Nephron (organoid): ENCODE results near the gene KLHL11.

Source experiments
- H3K27ac Mint-ChIP-seq, 3 experiments: 2 replicates each; pipeline ENCODE4 v1.8.0; 2020; ENCODE audit warnings: mixed read lengths in 3 of 3, mild to moderate bottlenecking in 2 of 3, moderate library complexity in 1 of 3
- H3K27me3 Mint-ChIP-seq: 2 replicates; pipeline ENCODE4 v1.8.0; 2021; ENCODE audit warnings: low read depth, mild to moderate bottlenecking, moderate library complexity, mixed read lengths
- H3K36me3 Mint-ChIP-seq: 2 replicates; pipeline ENCODE4 v1.8.0; 2020; ENCODE audit warnings: low read depth, mixed read lengths
- H3K4me1 Mint-ChIP-seq: 2 replicates; pipeline ENCODE4 v1.8.0; 2020; ENCODE audit warnings: mixed read lengths
- H3K4me3 Mint-ChIP-seq, 3 experiments: 2 replicates each; pipeline ENCODE4 v1.8.0; 2020; ENCODE audit warnings: mild to moderate bottlenecking in 3 of 3, mixed read lengths in 3 of 3, moderate library complexity in 2 of 3
- H3K9me3 Mint-ChIP-seq: 2 replicates; pipeline ENCODE4 v1.8.0; 2020; ENCODE audit warnings: mixed read lengths
- TF ChIP-seq, protein P1 (sequence below), 3 experiments: fragments of 200-600 bp; sonication (generic); IDR thresholded peaks; one replicate each; pipeline ENCODE4 v1.5.0; 2021; ENCODE audit warnings: antibody characterized with exemption in 3 of 3; ENCODE audit not compliant: unreplicated experiment in 3 of 3

KLHL11 gene, protein sequence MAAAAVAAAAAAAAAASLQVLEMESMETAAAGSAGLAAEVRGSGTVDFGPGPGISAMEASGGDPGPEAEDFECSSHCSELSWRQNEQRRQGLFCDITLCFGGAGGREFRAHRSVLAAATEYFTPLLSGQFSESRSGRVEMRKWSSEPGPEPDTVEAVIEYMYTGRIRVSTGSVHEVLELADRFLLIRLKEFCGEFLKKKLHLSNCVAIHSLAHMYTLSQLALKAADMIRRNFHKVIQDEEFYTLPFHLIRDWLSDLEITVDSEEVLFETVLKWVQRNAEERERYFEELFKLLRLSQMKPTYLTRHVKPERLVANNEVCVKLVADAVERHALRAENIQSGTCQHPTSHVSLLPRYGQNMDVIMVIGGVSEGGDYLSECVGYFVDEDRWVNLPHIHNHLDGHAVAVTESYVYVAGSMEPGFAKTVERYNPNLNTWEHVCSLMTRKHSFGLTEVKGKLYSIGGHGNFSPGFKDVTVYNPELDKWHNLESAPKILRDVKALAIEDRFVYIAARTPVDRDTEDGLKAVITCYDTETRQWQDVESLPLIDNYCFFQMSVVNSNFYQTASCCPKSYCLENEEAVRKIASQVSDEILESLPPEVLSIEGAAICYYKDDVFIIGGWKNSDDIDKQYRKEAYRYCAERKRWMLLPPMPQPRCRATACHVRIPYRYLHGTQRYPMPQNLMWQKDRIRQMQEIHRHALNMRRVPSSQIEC

DNA sequence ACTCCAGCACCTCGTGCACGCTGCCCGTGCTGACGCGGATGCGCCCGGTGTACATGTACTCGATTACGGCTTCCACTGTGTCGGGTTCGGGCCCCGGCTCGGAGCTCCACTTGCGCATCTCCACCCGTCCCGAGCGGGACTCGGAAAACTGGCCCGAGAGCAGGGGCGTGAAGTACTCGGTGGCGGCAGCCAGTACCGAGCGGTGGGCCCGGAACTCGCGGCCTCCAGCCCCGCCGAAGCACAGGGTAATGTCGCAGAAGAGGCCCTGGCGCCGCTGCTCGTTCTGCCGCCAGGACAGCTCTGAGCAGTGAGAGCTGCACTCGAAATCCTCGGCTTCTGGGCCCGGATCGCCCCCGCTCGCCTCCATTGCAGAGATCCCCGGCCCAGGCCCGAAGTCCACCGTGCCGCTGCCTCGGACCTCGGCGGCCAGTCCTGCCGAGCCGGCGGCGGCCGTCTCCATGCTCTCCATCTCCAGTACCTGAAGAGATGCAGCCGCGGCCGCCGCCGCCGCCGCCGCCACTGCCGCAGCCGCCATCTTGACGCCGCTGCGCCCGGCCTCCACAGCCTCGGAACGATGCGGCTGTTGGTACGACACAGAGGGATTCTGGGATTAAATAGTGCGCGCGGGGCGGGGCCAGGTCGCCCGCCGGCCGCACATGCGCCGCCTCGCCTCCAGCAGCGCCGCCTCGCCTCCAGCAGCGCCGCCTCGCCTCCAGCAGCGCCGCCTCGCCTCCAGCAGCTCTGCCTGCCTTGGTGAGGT, at the start of gene KLHL11:
TSS of gene KLHL11 (minus strand) at position 588 of the 760 bp plus-strand sequence. CDS start at position 535, 53 bp downstream.
- H3K36me3 Mint-ChIP-seq: peaks cover 32% of the 10 kb centered on the region
- H3K4me1 Mint-ChIP-seq: peaks cover 11% of the 10 kb centered on the region
- H3K4me3 Mint-ChIP-seq: peak within 1 kb of the TSS in 1 of 3 experiments; percentile 13
- TF ChIP-seq, protein P1, sequence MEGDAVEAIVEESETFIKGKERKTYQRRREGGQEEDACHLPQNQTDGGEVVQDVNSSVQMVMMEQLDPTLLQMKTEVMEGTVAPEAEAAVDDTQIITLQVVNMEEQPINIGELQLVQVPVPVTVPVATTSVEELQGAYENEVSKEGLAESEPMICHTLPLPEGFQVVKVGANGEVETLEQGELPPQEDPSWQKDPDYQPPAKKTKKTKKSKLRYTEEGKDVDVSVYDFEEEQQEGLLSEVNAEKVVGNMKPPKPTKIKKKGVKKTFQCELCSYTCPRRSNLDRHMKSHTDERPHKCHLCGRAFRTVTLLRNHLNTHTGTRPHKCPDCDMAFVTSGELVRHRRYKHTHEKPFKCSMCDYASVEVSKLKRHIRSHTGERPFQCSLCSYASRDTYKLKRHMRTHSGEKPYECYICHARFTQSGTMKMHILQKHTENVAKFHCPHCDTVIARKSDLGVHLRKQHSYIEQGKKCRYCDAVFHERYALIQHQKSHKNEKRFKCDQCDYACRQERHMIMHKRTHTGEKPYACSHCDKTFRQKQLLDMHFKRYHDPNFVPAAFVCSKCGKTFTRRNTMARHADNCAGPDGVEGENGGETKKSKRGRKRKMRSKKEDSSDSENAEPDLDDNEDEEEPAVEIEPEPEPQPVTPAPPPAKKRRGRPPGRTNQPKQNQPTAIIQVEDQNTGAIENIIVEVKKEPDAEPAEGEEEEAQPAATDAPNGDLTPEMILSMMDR (IDR thresholded peaks at IDR 0.05; ENCODE audit: unreplicated experiment in 3 of 3): no peak
- H3K9me3 Mint-ChIP-seq: no peaks in the 10 kb centered on the region
- H3K27me3 Mint-ChIP-seq: no peaks in the 10 kb centered on the region
- peak within 1 kb of the TSS in 1 of 3 experiments; percentile 94 for H3K27ac Mint-ChIP-seq

DNA sequence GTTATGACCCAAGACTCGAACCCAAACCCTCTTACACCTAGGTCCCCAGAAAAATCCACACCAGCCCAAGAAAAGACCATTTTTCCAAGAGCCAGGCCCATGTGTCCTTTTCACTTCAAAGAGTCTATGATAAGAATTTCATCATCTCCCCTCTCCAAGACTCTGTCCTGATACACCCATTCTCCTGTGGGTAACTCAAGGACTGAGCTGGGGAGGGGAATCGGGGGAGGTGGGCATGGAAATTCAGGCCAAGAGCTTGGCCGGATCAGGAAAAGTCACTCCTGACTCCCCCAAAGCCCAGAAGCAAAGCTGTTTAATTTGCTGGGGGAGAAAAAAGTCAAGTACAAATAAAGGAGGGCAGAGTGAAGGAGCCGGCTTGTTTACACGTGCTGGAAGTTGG, 49.8 kb upstream of the KLHL11 start:
- Mint-ChIP-seq H3K27ac (peak overlapping the region; percentile 15 to 62 (median 27)), H3K4me1 (peaks cover 45% of the 10 kb centered on the region), H3K9me3 (no peaks in the 10 kb centered on the region), H3K36me3 (peaks cover 31% of the 10 kb centered on the region), H3K4me3 (peak overlapping the region; percentile 41 to 61 (median 46)), H3K27me3 (peaks cover 5% of the 10 kb centered on the region)
- TF ChIP-seq, protein P1 (IDR thresholded peaks at IDR 0.05; ENCODE audit: unreplicated experiment in 3 of 3): no peak

DNA sequence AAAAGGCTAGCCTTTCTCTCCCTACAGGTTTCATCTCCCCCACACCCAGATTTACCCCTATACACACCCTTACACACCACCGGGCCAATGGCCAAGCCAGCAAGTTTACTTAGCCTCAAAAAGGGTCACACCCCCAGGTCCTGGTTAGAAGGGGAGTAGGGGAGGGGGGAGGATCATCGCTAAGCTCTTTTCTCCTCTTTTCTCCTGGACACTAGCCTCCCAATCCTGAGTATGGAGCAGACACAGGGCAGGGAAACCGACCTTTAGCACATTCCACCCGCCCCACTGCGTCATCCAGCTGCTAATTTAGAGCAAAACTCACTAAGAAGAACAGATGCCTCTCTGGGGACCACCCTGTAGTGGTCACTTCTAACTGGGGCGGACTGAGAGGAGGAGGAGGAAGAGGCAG, 49.1 kb upstream of the KLHL11 start:
- Mint-ChIP-seq H3K27me3 (peaks cover 5% of the 10 kb centered on the region), H3K4me3 (peak overlapping the region in 1 of 3 experiments; percentile 61), H3K4me1 (peaks cover 38% of the 10 kb centered on the region), H3K36me3 (peaks cover 37% of the 10 kb centered on the region), H3K27ac (peak overlapping the region; percentile 15 to 62 (median 27)), H3K9me3 (no peaks in the 10 kb centered on the region)
- TF ChIP-seq, protein P1 (IDR thresholded peaks at IDR 0.05; ENCODE audit: unreplicated experiment in 3 of 3): no peak

DNA sequence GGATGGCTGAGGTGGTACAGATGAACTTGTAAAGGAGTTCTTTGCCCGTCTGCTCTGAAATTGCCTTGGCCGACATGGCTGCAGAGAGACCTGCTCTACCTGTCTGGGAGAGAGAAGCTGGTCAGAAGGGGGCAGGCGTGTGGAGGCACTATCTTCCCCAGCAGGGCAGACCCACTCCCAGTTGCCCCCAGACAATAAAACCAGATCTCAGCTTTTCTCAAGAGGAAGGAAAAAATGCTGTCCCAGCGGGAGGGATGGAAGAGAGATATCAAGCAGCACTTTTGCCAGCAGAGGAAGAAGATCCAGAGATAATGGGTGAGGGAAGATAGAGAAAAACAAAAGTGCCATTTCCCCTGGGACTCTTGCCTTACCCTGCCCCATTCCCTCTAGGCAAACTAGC, 48.6 kb upstream of the KLHL11 start:
- H3K27me3 Mint-ChIP-seq: peaks cover 5% of the 10 kb centered on the region
- no peaks in the 10 kb centered on the region for H3K9me3 Mint-ChIP-seq
- H3K4me1 Mint-ChIP-seq: peaks cover 37% of the 10 kb centered on the region
- H3K27ac Mint-ChIP-seq: peak overlapping the region in 1 of 3 experiments; percentile 12
- no peak overlapping the region for H3K4me3 Mint-ChIP-seq
- H3K36me3 Mint-ChIP-seq: peaks cover 40% of the 10 kb centered on the region
- TF ChIP-seq, protein P1 (IDR thresholded peaks at IDR 0.05; ENCODE audit: unreplicated experiment in 3 of 3): no peak

DNA sequence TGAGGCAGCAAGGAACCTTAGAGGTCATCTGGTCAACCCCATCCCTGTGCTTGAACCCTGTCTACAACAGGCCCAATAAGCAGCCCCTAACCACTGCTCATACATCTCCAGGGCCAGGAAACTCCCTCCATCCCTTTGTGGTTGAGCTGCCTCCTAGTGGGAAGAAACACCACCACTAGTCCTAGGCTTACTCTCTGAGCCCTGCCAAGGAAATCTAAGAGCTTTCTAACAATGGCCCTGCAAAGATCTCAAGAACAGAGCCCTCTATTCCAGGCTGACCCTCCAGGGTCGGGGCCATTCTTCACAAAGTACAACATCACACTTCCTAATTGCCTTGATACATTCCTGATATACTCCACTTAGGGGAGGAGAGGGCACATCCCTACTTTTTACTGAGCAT, 47.7 kb upstream of the KLHL11 start:
- Mint-ChIP-seq H3K9me3 (no peaks in the 10 kb centered on the region), H3K27me3 (peaks cover 5% of the 10 kb centered on the region), H3K4me3 (no peak overlapping the region), H3K4me1 (peaks cover 41% of the 10 kb centered on the region), H3K27ac (peak overlapping the region in 2 of 3 experiments; percentile 33 to 44), H3K36me3 (peaks cover 44% of the 10 kb centered on the region)
- TF ChIP-seq, protein P1 (IDR thresholded peaks at IDR 0.05; ENCODE audit: unreplicated experiment in 3 of 3): no peak
